Ishikawa (cell line): ENCODE results near the gene SKAP1.

Experiments
- CEBPB ChIP-seq: IDR thresholded peaks from 2 replicates; pipeline ENCODE4 v1.6.1; 2012
- CREB1 ChIP-seq: IDR thresholded peaks from 2 replicates; pipeline ENCODE4 v1.6.1; 2012; ENCODE audit warnings: low read depth
- EP300 ChIP-seq: IDR thresholded peaks from 2 replicates; pipeline ENCODE4 v1.6.1; 2012; ENCODE audit warnings: borderline replicate concordance
- FOXM1 ChIP-seq: IDR thresholded peaks from 2 replicates; pipeline ENCODE4 v1.6.1; 2012; ENCODE audit warnings: low read depth, borderline replicate concordance
- MAX ChIP-seq: IDR thresholded peaks from 2 replicates; pipeline ENCODE4 v1.6.1; 2012
- NFIC ChIP-seq: IDR thresholded peaks from 2 replicates; pipeline ENCODE4 v1.6.1; 2012
- RAD21 ChIP-seq: IDR thresholded peaks from 2 replicates; pipeline ENCODE4 v1.6.1; 2012; ENCODE audit warnings: low read depth
- TCF12 ChIP-seq: IDR thresholded peaks from 2 replicates; pipeline ENCODE4 v1.6.1; 2012; ENCODE audit warnings: low read depth
- TEAD4 ChIP-seq: IDR thresholded peaks from 2 replicates; pipeline ENCODE4 v1.6.1; 2012
- YY1 ChIP-seq: IDR thresholded peaks from 2 replicates; pipeline ENCODE4 v1.6.1; 2012; ENCODE audit warnings: low read depth
- ZBTB7A ChIP-seq: IDR thresholded peaks from 2 replicates; pipeline ENCODE4 v1.6.1; 2012; ENCODE audit warnings: low read depth

DNA sequence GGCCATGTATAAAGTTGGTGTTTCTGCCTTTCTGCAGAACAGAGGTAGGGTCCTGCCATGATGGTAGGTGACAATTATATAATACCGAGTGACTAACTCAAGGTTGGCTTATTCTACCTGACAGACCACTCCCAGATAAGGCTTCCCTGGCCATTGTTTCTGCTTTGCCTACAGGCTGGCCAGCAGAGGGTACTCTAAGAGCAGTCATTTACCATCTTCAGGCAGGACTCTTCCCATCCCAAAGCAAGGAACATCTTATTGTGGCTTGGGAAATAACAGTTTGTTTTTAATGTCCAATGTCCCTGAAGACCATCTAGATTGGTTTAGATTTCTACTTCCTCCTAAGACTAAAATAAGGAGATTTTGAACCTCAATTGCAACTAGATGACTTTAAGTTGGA, 248.4 kb downstream of the SKAP1 start:
- TF ChIP-seq ZBTB7A (no peak), NFIC (no peak), CEBPB (no peak), MAX (no peak), FOXM1 (no peak), TEAD4 (no peak), EP300 (no peak), RAD21 (peak; percentile 67), CREB1 (no peak), YY1 (no peak), TCF12 (no peak)
